Sciatic nerve (tissue), 2 donors: ENCODE data around the gene MUC15. TPM values are rescaled to one million over a fixed set of nuclear protein-coding genes. Genes with fewer than 3 reads are reported as not detected.

Experiments used
- ATAC-seq: fragments of 200-7000 bp; cut with Tn5 transposase; one replicate; pipeline ENCODE4 v1.9.1; 2020; ENCODE audit warnings: mild to moderate bottlenecking, moderate library complexity
- DNase-seq: peaks from one replicate; pipeline ENCODE4 v3.0.0-alpha.2; 2020; ENCODE audit warnings: low spot score
- intact Hi-C: fragments of 100-400 bp; cut with DNase I; formaldehyde crosslinking; loops from one replicate; pipeline ENCODE4 v1.14.2; 2022
- total RNA-seq: library from RNA; stranded (reverse); fragmentation: NEBNext Ultra II Directional; extraction: Animal tissue kit (Norgen Biotek cat#: 25700); gene quantifications from one replicate; pipeline ENCODE4 v1.2.1, GENCODE V29; 2021
- donor health status: DM: no; HTN: no; CAD: no.
- donor health status: DM: no; HTN: no; CAD: no.

The MUC15 gene
- total RNA-seq, 1 donor from 2014 or later = not detected

DNA sequence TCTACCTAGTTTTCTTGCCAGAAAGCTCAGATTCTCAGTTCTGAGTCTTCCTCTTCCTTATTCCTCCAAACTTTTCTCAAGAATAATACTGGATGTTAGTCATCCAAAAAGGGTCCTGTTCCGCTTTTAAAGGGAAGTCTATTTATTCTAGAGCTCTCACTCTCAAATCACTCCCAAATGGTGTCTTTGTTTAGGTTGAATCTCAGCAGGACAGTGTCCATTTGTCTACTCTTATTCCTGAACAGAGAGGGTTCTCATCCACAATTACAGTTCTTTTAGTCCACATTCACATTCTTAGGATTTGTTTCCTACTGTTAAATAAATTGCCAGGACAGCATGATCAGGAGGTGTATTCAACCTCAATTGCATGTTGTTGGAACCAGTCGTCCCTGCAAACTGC is 61.3 kb downstream of the MUC15 start:
- no peak for ATAC-seq
- intact Hi-C loops = no loop called here
- DNase-seq = no peak

DNA sequence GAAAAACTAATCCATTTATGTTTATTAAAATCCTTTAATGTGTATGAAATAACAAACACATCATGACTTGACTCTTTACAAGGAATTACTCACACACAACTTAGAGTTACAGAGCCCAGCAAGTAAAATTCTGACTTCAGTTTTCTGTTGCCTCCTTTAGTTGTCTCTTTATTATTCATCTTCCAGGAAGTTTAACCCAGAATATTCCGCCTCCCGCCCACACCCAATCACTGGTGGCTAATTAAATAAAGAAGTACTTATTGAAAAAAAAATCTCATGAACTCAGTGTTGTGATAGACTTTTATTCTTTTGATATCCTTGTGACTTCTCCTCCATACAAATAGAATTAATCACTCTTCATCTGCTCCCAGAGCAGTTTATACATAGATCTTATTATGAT is 61.9 kb downstream of the MUC15 start:
- ATAC-seq = no peak
- no peak for DNase-seq
- intact Hi-C loops = no loop called here

Other genes with a start within 250 kb of the MUC15 start
- 0.76 TPM for gene ANO3, start 240.1 kb downstream of the MUC15 start, total RNA-seq
- gene SLC5A12, start 149.8 kb upstream of the MUC15 start, total RNA-seq = 0.18 TPM